K562 (cell line): ENCODE measurements around the gene YES1. TPM values are rescaled to one million over a fixed set of nuclear protein-coding genes. Genes with fewer than 3 reads are reported as not detected.

ENCODE experiments used
- ATAC-seq: fragments of 200-7000 bp; cut with Tn5 transposase; 3 replicates; pipeline ENCODE4 v1.9.1; 2020; ENCODE audit warnings: moderate library complexity
- BruUV-seq: library from RNA; stranded (reverse); fragments of 400-500 nt; replicated peaks from 2 replicates; lab custom pipeline; 2021; lab: Mats Ljungman, UMichigan
- CTCF ChIA-PET: fragments of 300-600 bp; formaldehyde crosslinking; extraction: SDS; loops from one replicate; lab custom pipeline; 2021; ENCODE audit warnings: low intra/inter-chr PET ratio; lab: Yijun Ruan, JAX
- POLR2A ChIA-PET: fragments of 300-600, 350-650 bp; sonication (Branson Sonifier 250); formaldehyde crosslinking; extraction: SDS; loops from one replicate; lab custom pipeline; 2021; ENCODE audit warnings: antibody characterized with exemption, inconsistent platforms; lab: Yijun Ruan, JAX
- DNase-seq, 4 experiments: peaks; one replicate each; pipeline versions ENCODE4 v3.0.0 to v3.0.0-alpha.2; 2011 to 2018; ENCODE audit warnings: low spot score in 3 of 4, mixed read lengths in 3 of 4; ENCODE audit errors: extremely low read depth in 1 of 4
- FAIRE-seq: peaks from 2 replicates; lab custom pipeline; 2011; peaks lifted over from hg19 to GRCh38; lab: Jason Lieb, UNC
- H2AFZ ChIP-seq: 2 replicates; pipeline ENCODE4 v1.6.0; 2011; ENCODE audit warnings: low read depth, low read length, control low read depth, inconsistent platforms
- H3K27ac ChIP-seq: fragments of 200-600 bp; 3 replicates; pipeline ENCODE4 v1.8.0; 2011; ENCODE audit warnings: low read depth, mild to moderate bottlenecking, control low read depth, inconsistent platforms, low read length, moderate library complexity, mixed read lengths; ENCODE audit errors: extremely low read depth
- H3K27me3 ChIP-seq, 2 experiments: fragments of 300-600 bp in 1 of 2; 2 replicates in 1 of 2; 3 replicates in 1 of 2; pipeline versions ENCODE4 v1.6.0 to v1.8.0; 2011; ENCODE audit warnings: inconsistent platforms in 2 of 2, low read length in 2 of 2, mild to moderate bottlenecking in 1 of 2, mixed read lengths in 1 of 2, moderate library complexity in 1 of 2; ENCODE audit not compliant: control insufficient read depth in 2 of 2, insufficient read depth in 2 of 2
- H3K36me3 ChIP-seq: fragments of 300-600 bp; 3 replicates; pipeline ENCODE4 v1.8.0; 2011; ENCODE audit warnings: mild to moderate bottlenecking, low read length, inconsistent platforms; ENCODE audit not compliant: control insufficient read depth, insufficient read depth
- H3K4me1 ChIP-seq, 2 experiments: fragments of 200-600 bp in 1 of 2; replicated peaks in 1 of 2; 2 replicates in 1 of 2; 3 replicates in 1 of 2; pipeline versions ENCODE4 v1.5.1 to v1.8.0; 2011; ENCODE audit warnings: inconsistent platforms in 2 of 2, low read length in 2 of 2, mild to moderate bottlenecking in 1 of 2, mixed read lengths in 1 of 2, moderate library complexity in 1 of 2; ENCODE audit not compliant: control insufficient read depth in 2 of 2, insufficient read depth in 2 of 2
- H3K4me2 ChIP-seq: 2 replicates; pipeline ENCODE4 v1.6.1; 2011; ENCODE audit warnings: low read length, control low read depth, inconsistent platforms, mixed read lengths; ENCODE audit not compliant: insufficient read depth
- H3K4me3 ChIP-seq: fragments of 200-600 bp; sonication (generic), shearing (Covaris generic); 2 replicates; pipeline ENCODE4 v1.5.1; 2016; ENCODE audit warnings: control low read depth, inconsistent platforms
- H3K79me2 ChIP-seq: fragments of 200-600 bp; 3 replicates; pipeline ENCODE4 v1.8.0; 2011; ENCODE audit warnings: low read length, inconsistent platforms; ENCODE audit not compliant: control insufficient read depth, insufficient read depth
- H3K9ac ChIP-seq, 2 experiments: 2 replicates each; pipeline versions ENCODE4 v1.6.0 to v1.6.1; 2011; ENCODE audit warnings: low read depth in 2 of 2, low read length in 2 of 2, control low read depth in 1 of 2, inconsistent platforms in 1 of 2, mild to moderate bottlenecking in 1 of 2, mixed read lengths in 1 of 2; ENCODE audit not compliant: insufficient read depth in 1 of 2
- H3K9me1 ChIP-seq: one replicate; pipeline ENCODE4 v1.6.0; 2011; ENCODE audit warnings: inconsistent platforms, mild to moderate bottlenecking, low read length, moderate library complexity; ENCODE audit not compliant: control insufficient read depth, insufficient read depth
- H3K9me3 ChIP-seq: replicated peaks from 2 replicates; pipeline ENCODE4 v1.5.1; 2011; ENCODE audit warnings: low read depth, low read length, inconsistent platforms; ENCODE audit not compliant: control insufficient read depth, insufficient read depth
- H4K20me1 ChIP-seq: replicated peaks from 2 replicates; pipeline ENCODE4 v1.6.1; 2011; ENCODE audit warnings: low read length, inconsistent platforms, mixed read lengths; ENCODE audit not compliant: control insufficient read depth, insufficient read depth
- BRF1 ChIP-seq: IDR thresholded peaks from 3 replicates; pipeline ENCODE4 v1.6.1; 2011; ENCODE audit warnings: borderline replicate concordance, mild to moderate bottlenecking; ENCODE audit not compliant: insufficient read length; ENCODE audit errors: extremely low read depth
- GATAD2B ChIP-seq: fragments of 450-650 bp; IDR thresholded peaks from 2 replicates; pipeline ENCODE4 v1.6.1; 2017; ENCODE audit warnings: mild to moderate bottlenecking, borderline replicate concordance
- HDAC3 ChIP-seq: fragments of 450-650 bp; IDR thresholded peaks from 2 replicates; pipeline ENCODE4 v1.6.1; 2018; ENCODE audit warnings: borderline replicate concordance, mild to moderate bottlenecking, moderate library complexity; ENCODE audit not compliant: partially characterized antibody
- MCM2 ChIP-seq: fragments of 450-650 bp; IDR thresholded peaks from 2 replicates; pipeline ENCODE4 v1.6.1; 2017; ENCODE audit warnings: low read depth, mild to moderate bottlenecking
- NCOA6 ChIP-seq: fragments of 450-650 bp; IDR thresholded peaks from 2 replicates; pipeline ENCODE4 v1.6.1; 2017; ENCODE audit warnings: mild to moderate bottlenecking
- SAP30 ChIP-seq: fragments of 200-600 bp; sonication (generic); IDR thresholded peaks from 2 replicates; pipeline ENCODE4 v1.6.1; 2012; ENCODE audit warnings: borderline replicate concordance, low read depth, mild to moderate bottlenecking, moderate library complexity, low read length, control low read depth, inconsistent platforms; ENCODE audit not compliant: insufficient read depth, poor library complexity, severe bottlenecking
- SMARCA5 ChIP-seq: fragments of 450-650 bp; IDR thresholded peaks from 2 replicates; pipeline ENCODE4 v1.6.1; 2016
- TRIM25 ChIP-seq: fragments of 450-650 bp; IDR thresholded peaks from 2 replicates; pipeline ENCODE4 v1.7.0; 2016; ENCODE audit warnings: borderline replicate concordance
- ZBTB7A ChIP-seq: IDR thresholded peaks from 2 replicates; pipeline ENCODE4 v1.6.1; 2011; ENCODE audit warnings: low read depth, mild to moderate bottlenecking, low read length, moderate library complexity, borderline replicate concordance; ENCODE audit not compliant: control insufficient read depth
- WGBS: fragments of 100-300 bp; shearing (Covaris generic); methylation state at CpG from one replicate; pipeline ENCODE4 v1.1.6; 2016; ENCODE audit warnings: low coverage, mixed read lengths; ENCODE audit not compliant: insufficient coverage; ENCODE audit errors: missing lambda C conversion rate; 5-methylcytosine and 5-hydroxymethylcytosine counted together
- in situ Hi-C: fragments of 300-500 bp; cut with MboI; formaldehyde crosslinking; loops from 4 replicates; pipeline ENCODE4 v1.15.0; 2018; ENCODE audit warnings: inconsistent platforms, mixed read lengths
- intact Hi-C: fragments of 100-400 bp; cut with micrococcal nuclease; formaldehyde crosslinking; loops from 2 replicates; pipeline ENCODE4 v1.14.2; 2022
- polyA plus RNA-seq, 8 experiments: library from polyadenylated mRNA; depleted of rRNA in 4 of 8; stranded (reverse) in 5 of 8; unstranded in 3 of 8; fragments of >200 nt; fragmentation: Nextera tagmentation in 2 of 8; fragmentation: Illumina TruSeq in 1 of 8; extraction: Ambion mirVana in 2 of 8; extraction: Trizol in 1 of 8; gene quantifications; 2 replicates each; pipeline versions ENCODE4 v1.2.1 to v1.2.3, GENCODE V29; 2011 to 2014; ENCODE audit warnings: inconsistent platforms in 1 of 8, missing spikeins in 1 of 8
- total RNA-seq, 7 experiments: library from RNA; depleted of rRNA in 6 of 7; stranded (reverse); fragments of >200 nt in 6 of 7; fragmentation: Illumina TruSeq in 2 of 7; extraction: Trizol in 2 of 7; gene quantifications; 2 replicates each; pipeline versions ENCODE4 v1.2.1 to v1.2.3, GENCODE V29; 2011 to 2021; ENCODE audit warnings: low replicate concordance in 1 of 7
- TF ChIP-seq, protein P1 (sequence below): fragments of 250-450 bp; sonication (Bioruptor Pico); IDR thresholded peaks from 2 replicates; pipeline ENCODE4 v1.5.0; 2021
- TF ChIP-seq, protein P2 (sequence below): fragments of 450-650 bp; formaldehyde crosslinking; IDR thresholded peaks from 2 replicates; pipeline ENCODE4 v1.4.0; 2022; ENCODE audit warnings: missing genetic modification characterization

Gene YES1
- total and polyA plus RNA-seq, 9 of the 15 experiments (the other 6 are each of a cell fraction or from before 2014, with no cell fraction given): 37.2 to 115 (median 77.7) TPM

- no TSS peak for BruUV-seq
- CTCF ChIA-PET: no interaction called here
These were observed 45.9 kb upstream of the YES1 start for GRCh38 chr18:857986-858385.

More at GRCh38 chr18:857986-858385, 45.9 kb upstream of the YES1 start:
- H3K9ac ChIP-seq: no peak overlapping the region
- H2AFZ ChIP-seq: no peak overlapping the region
- H3K79me2 ChIP-seq: no peaks in the 10 kb centered on the region
- no peak overlapping the region for H3K4me2 ChIP-seq
- TF ChIP-seq HDAC3 (no peak), TRIM25 (no peak), SMARCA5 (no peak), GATAD2B (no peak), MCM2 (no peak), SAP30 (no peak), NCOA6 (no peak), BRF1 (no peak), ZBTB7A (no peak)
- TF ChIP-seq, protein P1, sequence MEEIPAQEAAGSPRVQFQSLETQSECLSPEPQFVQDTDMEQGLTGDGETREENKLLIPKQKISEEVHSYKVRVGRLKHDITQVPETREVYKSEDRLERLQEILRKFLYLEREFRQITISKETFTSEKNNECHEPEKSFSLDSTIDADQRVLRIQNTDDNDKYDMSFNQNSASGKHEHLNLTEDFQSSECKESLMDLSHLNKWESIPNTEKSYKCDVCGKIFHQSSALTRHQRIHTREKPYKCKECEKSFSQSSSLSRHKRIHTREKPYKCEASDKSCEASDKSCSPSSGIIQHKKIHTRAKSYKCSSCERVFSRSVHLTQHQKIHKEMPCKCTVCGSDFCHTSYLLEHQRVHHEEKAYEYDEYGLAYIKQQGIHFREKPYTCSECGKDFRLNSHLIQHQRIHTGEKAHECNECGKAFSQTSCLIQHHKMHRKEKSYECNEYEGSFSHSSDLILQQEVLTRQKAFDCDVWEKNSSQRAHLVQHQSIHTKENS (CRISPR knock-in tag): no peak
- TF ChIP-seq, protein P2, sequence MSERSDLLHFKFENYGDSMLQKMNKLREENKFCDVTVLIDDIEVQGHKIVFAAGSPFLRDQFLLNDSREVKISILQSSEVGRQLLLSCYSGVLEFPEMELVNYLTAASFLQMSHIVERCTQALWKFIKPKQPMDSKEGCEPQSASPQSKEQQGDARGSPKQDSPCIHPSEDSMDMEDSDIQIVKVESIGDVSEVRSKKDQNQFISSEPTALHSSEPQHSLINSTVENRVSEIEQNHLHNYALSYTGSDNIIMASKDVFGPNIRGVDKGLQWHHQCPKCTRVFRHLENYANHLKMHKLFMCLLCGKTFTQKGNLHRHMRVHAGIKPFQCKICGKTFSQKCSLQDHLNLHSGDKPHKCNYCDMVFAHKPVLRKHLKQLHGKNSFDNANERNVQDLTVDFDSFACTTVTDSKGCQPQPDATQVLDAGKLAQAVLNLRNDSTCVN (CRISPR knock-in tag): no peak
- H4K20me1 ChIP-seq: no peaks in the 10 kb centered on the region
- H3K9me3 ChIP-seq: no peaks in the 10 kb centered on the region
- ATAC-seq (no peak), DNase-seq (no peak), FAIRE-seq (no peak)
- no peaks in the 10 kb centered on the region for H3K9me1 ChIP-seq
- WGBS: 4% methylated on average over 2 of the region's 2 CpGs
- no peak overlapping the region for H3K4me3 ChIP-seq
- no peaks in the 10 kb centered on the region for H3K36me3 ChIP-seq
- no peak overlapping the region for H3K27ac ChIP-seq
- H3K27me3 ChIP-seq: peaks cover 14 to 16% of the 10 kb centered on the region in 2 experiments
- POLR2A ChIA-PET: interaction anchor here (0.8 kb wide), 1 partner anchor 16 kb away, joined by 4 read pairs; no protein-coding TSS in a partner anchor
- intact Hi-C loops: no loop called here
- H3K4me1 ChIP-seq: 0 out of 5 replicates have a peak, but pooled peaks cover 0 to 1% of the 10 kb centered on the region in 2 experiments
- in situ Hi-C loops: no loop called here
